ENCODE results near the gene SUSD2.

DNA sequence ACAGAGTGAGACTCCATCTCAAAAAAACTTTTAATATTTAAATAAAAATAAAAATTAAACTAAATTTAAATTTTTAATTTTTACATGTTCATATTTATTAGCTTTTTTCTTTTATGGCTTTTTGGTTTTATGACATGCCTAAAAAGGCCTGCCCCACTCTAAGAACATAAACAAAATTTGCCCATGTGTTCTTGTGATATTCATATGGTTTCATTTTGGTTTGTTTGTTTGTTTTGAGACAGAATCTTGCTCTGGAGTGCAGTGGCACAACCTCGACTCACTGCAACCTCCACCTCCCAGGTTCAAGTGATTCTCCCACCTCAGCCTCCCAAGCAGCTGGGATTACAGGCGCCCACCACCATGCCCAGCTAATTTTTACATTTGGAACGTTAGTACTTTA is 27.7 kb downstream of the SUSD2 start:
- no peak for TF ChIP-seq EZH2 (IDR thresholded peaks at IDR 0.05; ENCODE audit: low read length)
- TF ChIP-seq, protein P1, sequence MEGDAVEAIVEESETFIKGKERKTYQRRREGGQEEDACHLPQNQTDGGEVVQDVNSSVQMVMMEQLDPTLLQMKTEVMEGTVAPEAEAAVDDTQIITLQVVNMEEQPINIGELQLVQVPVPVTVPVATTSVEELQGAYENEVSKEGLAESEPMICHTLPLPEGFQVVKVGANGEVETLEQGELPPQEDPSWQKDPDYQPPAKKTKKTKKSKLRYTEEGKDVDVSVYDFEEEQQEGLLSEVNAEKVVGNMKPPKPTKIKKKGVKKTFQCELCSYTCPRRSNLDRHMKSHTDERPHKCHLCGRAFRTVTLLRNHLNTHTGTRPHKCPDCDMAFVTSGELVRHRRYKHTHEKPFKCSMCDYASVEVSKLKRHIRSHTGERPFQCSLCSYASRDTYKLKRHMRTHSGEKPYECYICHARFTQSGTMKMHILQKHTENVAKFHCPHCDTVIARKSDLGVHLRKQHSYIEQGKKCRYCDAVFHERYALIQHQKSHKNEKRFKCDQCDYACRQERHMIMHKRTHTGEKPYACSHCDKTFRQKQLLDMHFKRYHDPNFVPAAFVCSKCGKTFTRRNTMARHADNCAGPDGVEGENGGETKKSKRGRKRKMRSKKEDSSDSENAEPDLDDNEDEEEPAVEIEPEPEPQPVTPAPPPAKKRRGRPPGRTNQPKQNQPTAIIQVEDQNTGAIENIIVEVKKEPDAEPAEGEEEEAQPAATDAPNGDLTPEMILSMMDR (optimal IDR thresholded peaks at IDR 0.05 in 1 of 3, IDR thresholded peaks at IDR 0.05 in 1 of 3, conservative IDR thresholded peaks at IDR 0.05 in 1 of 3; ENCODE audit: extremely low read depth in 1 of 3, insufficient read depth in 2 of 3, low read length in 3 of 3), result no peak

Measured in keratinocyte (primary cell).